HEK293 (cell line): Measurements from ENCODE around the gene PLEKHO2.

Experiments used
- CTCF ChIA-PET: fragments of 350-600 bp; formaldehyde crosslinking; extraction: SDS; loops from one replicate; lab custom pipeline; 2021; ENCODE audit warnings: antibody characterized with exemption; lab: Yijun Ruan, JAX
- POLR2A ChIA-PET: fragments of 300-600 bp; formaldehyde crosslinking; extraction: SDS; loops from one replicate; lab custom pipeline; 2020; ENCODE audit warnings: antibody characterized with exemption, inconsistent platforms; lab: Yijun Ruan, JAX
- H3K27ac ChIP-seq: fragments of 200-500 bp; sonication (Bioruptor generic); 2 replicates; pipeline ENCODE4 v1.5.1; 2014; ENCODE audit warnings: low read depth, low read length, control low read depth, inconsistent platforms; ENCODE audit errors: extremely low read depth
- H3K36me3 ChIP-seq, 2 experiments: fragments of 200-500 bp in 1 of 2; sonication (Bioruptor generic) in 1 of 2; 1 replicate in 1 of 2; 2 replicates in 1 of 2; pipeline ENCODE4 v1.5.1; 2014 to 2017; ENCODE audit warnings: inconsistent platforms in 2 of 2, low read length in 2 of 2; ENCODE audit not compliant: control insufficient read depth in 2 of 2, insufficient read depth in 1 of 2
- H3K4me1 ChIP-seq: fragments of 200-500 bp; sonication (Bioruptor generic); 2 replicates; pipeline ENCODE4 v1.5.1; 2014; ENCODE audit warnings: mild to moderate bottlenecking, low read length, inconsistent platforms; ENCODE audit not compliant: control insufficient read depth, insufficient read depth
- H3K4me3 ChIP-seq: 2 replicates; pipeline ENCODE4 v1.5.1; 2011; ENCODE audit warnings: low read depth, mild to moderate bottlenecking, control low read depth, low read length, moderate library complexity
- H3K9me3 ChIP-seq: fragments of 200-500 bp; sonication (Bioruptor generic); 2 replicates; pipeline ENCODE4 v1.5.1; 2014; ENCODE audit warnings: low read depth, low read length, inconsistent platforms; ENCODE audit not compliant: control insufficient read depth, insufficient read depth
- GFI1B ChIP-seq: fragments of 450-650 bp; formaldehyde crosslinking; IDR thresholded peaks from 2 replicates; pipeline ENCODE4 v1.5.1; 2016; ENCODE audit warnings: missing biosample characterization, missing genetic modification characterization
- GLI2 ChIP-seq: fragments of 450-650 bp; formaldehyde crosslinking; IDR thresholded peaks from 2 replicates; pipeline ENCODE4; 2017; ENCODE audit warnings: missing biosample characterization, missing genetic modification characterization, low read depth, borderline replicate concordance
- TSHZ1 ChIP-seq: fragments of 450-650 bp; formaldehyde crosslinking; IDR thresholded peaks from 2 replicates; pipeline ENCODE4 v1.5.1; 2016; ENCODE audit warnings: missing biosample characterization, missing genetic modification characterization, borderline replicate concordance
- ZBTB11 ChIP-seq: fragments of 450-650 bp; formaldehyde crosslinking; conservative IDR thresholded peaks from 2 replicates; pipeline ENCODE4 v1.5.1; 2016; ENCODE audit warnings: low read depth, missing biosample characterization, missing genetic modification characterization
- ZBTB21 ChIP-seq: fragments of 450-650 bp; formaldehyde crosslinking; IDR thresholded peaks from 2 replicates; pipeline ENCODE4 v1.5.1; 2017; ENCODE audit warnings: missing biosample characterization, missing genetic modification characterization
- ZBTB6 ChIP-seq: fragments of 450-650 bp; formaldehyde crosslinking; IDR thresholded peaks from 2 replicates; pipeline ENCODE4 v1.5.1; 2017; ENCODE audit warnings: missing biosample characterization, missing genetic modification characterization
- ZBTB8A ChIP-seq: fragments of 450-650 bp; formaldehyde crosslinking; IDR thresholded peaks from 2 replicates; pipeline ENCODE4 v1.5.1; 2016; ENCODE audit warnings: missing biosample characterization, missing genetic modification characterization
- ZFP69B ChIP-seq: fragments of 450-650 bp; formaldehyde crosslinking; IDR thresholded peaks from 2 replicates; pipeline ENCODE4 v1.5.1; 2016; ENCODE audit warnings: missing biosample characterization, missing genetic modification characterization
- ZNF138 ChIP-seq: fragments of 450-650 bp; formaldehyde crosslinking; IDR thresholded peaks from 2 replicates; pipeline ENCODE4 v1.5.1; 2016; ENCODE audit warnings: missing biosample characterization, missing genetic modification characterization, borderline replicate concordance
- ZNF146 ChIP-seq: fragments of 450-650 bp; formaldehyde crosslinking; IDR thresholded peaks from 2 replicates; pipeline ENCODE4 v1.5.1; 2016; ENCODE audit warnings: missing biosample characterization, missing genetic modification characterization
- ZNF175 ChIP-seq: fragments of 450-650 bp; formaldehyde crosslinking; IDR thresholded peaks from 2 replicates; pipeline ENCODE4 v1.5.1; 2016; ENCODE audit warnings: missing biosample characterization, missing genetic modification characterization
- ZNF202 ChIP-seq: fragments of 450-650 bp; formaldehyde crosslinking; IDR thresholded peaks from 2 replicates; pipeline ENCODE4 v1.5.1; 2016; ENCODE audit warnings: missing biosample characterization, missing genetic modification characterization, borderline replicate concordance
- ZNF214 ChIP-seq: fragments of 450-650 bp; formaldehyde crosslinking; IDR thresholded peaks from 2 replicates; pipeline ENCODE4 v1.5.1; 2017; ENCODE audit warnings: missing biosample characterization, mild to moderate bottlenecking, missing genetic modification characterization, borderline replicate concordance
- ZNF223 ChIP-seq: fragments of 450-650 bp; formaldehyde crosslinking; IDR thresholded peaks from 2 replicates; pipeline ENCODE4 v1.5.1; 2016; ENCODE audit warnings: missing biosample characterization, missing genetic modification characterization
- ZNF266 ChIP-seq: fragments of 450-650 bp; formaldehyde crosslinking; IDR thresholded peaks from 2 replicates; pipeline ENCODE4 v1.5.1; 2016; ENCODE audit warnings: missing biosample characterization, missing genetic modification characterization, low read depth
- ZNF311 ChIP-seq: fragments of 450-650 bp; formaldehyde crosslinking; IDR thresholded peaks from 2 replicates; pipeline ENCODE4 v1.5.1; 2017; ENCODE audit warnings: missing biosample characterization, missing genetic modification characterization, borderline replicate concordance
- ZNF324 ChIP-seq: fragments of 450-650 bp; formaldehyde crosslinking; IDR thresholded peaks from 2 replicates; pipeline ENCODE4 v1.5.1; 2016; ENCODE audit warnings: missing biosample characterization, missing genetic modification characterization
- ZNF354C ChIP-seq: fragments of 450-650 bp; formaldehyde crosslinking; IDR thresholded peaks from 2 replicates; pipeline ENCODE4 v1.5.1; 2016; ENCODE audit warnings: missing biosample characterization, missing genetic modification characterization, low read depth, borderline replicate concordance
- ZNF404 ChIP-seq: fragments of 450-650 bp; formaldehyde crosslinking; IDR thresholded peaks from 2 replicates; pipeline ENCODE4 v1.5.1; 2017; ENCODE audit warnings: missing biosample characterization, missing genetic modification characterization
- ZNF558 ChIP-seq: fragments of 450-650 bp; formaldehyde crosslinking; IDR thresholded peaks from 2 replicates; pipeline ENCODE4 v1.5.1; 2016; ENCODE audit warnings: missing biosample characterization, missing genetic modification characterization
- ZNF623 ChIP-seq: fragments of 450-650 bp; formaldehyde crosslinking; IDR thresholded peaks from 2 replicates; pipeline ENCODE4 v1.5.1; 2016; ENCODE audit warnings: missing biosample characterization, missing genetic modification characterization
- ZNF626 ChIP-seq: fragments of 450-650 bp; sonication (Bioruptor Pico); formaldehyde crosslinking; IDR thresholded peaks from 2 replicates; pipeline ENCODE4 v1.5.1; 2018; ENCODE audit warnings: missing biosample characterization, missing genetic modification characterization, inconsistent platforms
- ZNF707 ChIP-seq: fragments of 450-650 bp; formaldehyde crosslinking; IDR thresholded peaks from 2 replicates; pipeline ENCODE4 v1.5.1; 2016; ENCODE audit warnings: missing biosample characterization, missing genetic modification characterization
- ZNF791 ChIP-seq: fragments of 450-650 bp; formaldehyde crosslinking; IDR thresholded peaks from 2 replicates; pipeline ENCODE4 v1.5.1; 2016; ENCODE audit warnings: missing biosample characterization, missing genetic modification characterization
- ZXDB ChIP-seq: fragments of 450-650 bp; formaldehyde crosslinking; IDR thresholded peaks from 2 replicates; pipeline ENCODE4 v1.5.1; 2016; ENCODE audit warnings: missing biosample characterization, missing genetic modification characterization

Gene PLEKHO2

GRCh38 chr15:64803526-64803925, 38.2 kb upstream of the PLEKHO2 start:
- no peak overlapping the region for H3K27ac ChIP-seq
- no peak overlapping the region for H3K4me3 ChIP-seq
- ChIA-PET CTCF (no interaction called here), POLR2A (no interaction called here)
- H3K9me3 ChIP-seq = no peaks in the 10 kb centered on the region
- H3K4me1 ChIP-seq = no peaks in the 10 kb centered on the region
- TF ChIP-seq ZFP69B (tag by site-specific recombination) (no peak), ZNF311 (tag by site-specific recombination) (no peak), ZNF623 (tag by site-specific recombination) (no peak), ZBTB6 (tag by site-specific recombination) (no peak), ZNF175 (no peak), ZNF214 (tag by site-specific recombination) (no peak), ZNF202 (no peak)
- H3K36me3 ChIP-seq = no peaks in the 10 kb centered on the region

GRCh38 chr15:64804619-64805018, 37.1 kb upstream of the PLEKHO2 start:
- CTCF ChIA-PET = interaction anchor here (0.7 to 1.5 kb wide), 3 partner anchors 11 to 77 kb away, joined by 3 to 6 read pairs (median 4); no protein-coding TSS in a partner anchor
- Histone ChIP-seq H3K4me1 (no peaks in the 10 kb centered on the region), H3K4me3 (no peak overlapping the region), H3K9me3 (no peaks in the 10 kb centered on the region), H3K27ac (no peak overlapping the region), H3K36me3 (no peaks in the 10 kb centered on the region)
- POLR2A ChIA-PET = no interaction called here
- TF ChIP-seq ZNF707 (tag by site-specific recombination) = no peak
- no peak for TF ChIP-seq ZNF626 (tag by site-specific recombination)
- TF ChIP-seq ZNF146 = no peak
- peak; percentile 55; the same call in 1 of the 2 replicates for TF ChIP-seq ZNF558
- TF ChIP-seq ZNF791 = 0 out of 2 replicates have a peak, but pooled peaks have one; percentile 39
- 0 out of 2 replicates have a peak, but pooled peaks have one; percentile 53 for TF ChIP-seq ZNF202
- TF ChIP-seq ZNF404 (tag by site-specific recombination) = peak; percentile 90; the same call in 1 of the 2 replicates
- peak; percentile 63 for TF ChIP-seq ZBTB8A (tag by site-specific recombination)
- TF ChIP-seq GLI2 (tag by site-specific recombination) = peak; percentile 57; the same call in 1 of the 2 replicates
- TF ChIP-seq TSHZ1 (tag by site-specific recombination) = no peak; the same call in 1 of the 2 replicates
- TF ChIP-seq ZXDB = peak; percentile 52; the same call in 1 of the 2 replicates
- 0 out of 2 replicates have a peak, but pooled peaks have one; percentile 28 for TF ChIP-seq ZNF223
- TF ChIP-seq ZBTB21 (tag by site-specific recombination) = 0 out of 2 replicates have a peak, but pooled peaks have one; percentile 45
- TF ChIP-seq GFI1B = peak; percentile 23; the same call in 1 of the 2 replicates
- TF ChIP-seq ZNF138 (tag by site-specific recombination) = 0 out of 2 replicates have a peak, but pooled peaks have one; percentile 59
- TF ChIP-seq ZBTB11 (tag by site-specific recombination) = peak; percentile 69
- TF ChIP-seq ZNF354C (tag by site-specific recombination) = 0 out of 2 replicates have a peak, but pooled peaks have one; percentile 61
- peak; percentile 77 for TF ChIP-seq ZNF266 (tag by site-specific recombination)
- no peak for TF ChIP-seq ZNF324 (tag by site-specific recombination)
